WTC11 (cell line): Measurements from ENCODE around the gene GTPBP3.

Source experiments
- ATF3 ChIP-seq: sonication (generic); formaldehyde crosslinking; conservative IDR thresholded peaks from 2 replicates; pipeline ENCODE4 v1.8.1; 2022; ENCODE audit warnings: mild to moderate bottlenecking, missing genetic modification reagents
- CTCF ChIP-seq: fragments of 200-600 bp; IDR thresholded peaks from 2 replicates; pipeline ENCODE4 v1.8.0; 2022; ENCODE audit warnings: antibody characterized with exemption
- ESRRA ChIP-seq: sonication (generic); formaldehyde crosslinking; IDR thresholded peaks from 2 replicates; pipeline ENCODE4 v1.8.1; 2022; ENCODE audit warnings: mild to moderate bottlenecking, missing genetic modification reagents, borderline replicate concordance
- IRF2 ChIP-seq: sonication (generic); formaldehyde crosslinking; IDR thresholded peaks from 2 replicates; pipeline ENCODE4 v1.8.0; 2022; ENCODE audit warnings: low read depth, missing genetic modification reagents, borderline replicate concordance
- NFYB ChIP-seq: sonication (generic); formaldehyde crosslinking; conservative IDR thresholded peaks from 2 replicates; pipeline ENCODE4 v1.8.0; 2022; ENCODE audit warnings: low read depth, missing genetic modification reagents
- OVOL2 ChIP-seq: fragments of 250-450 bp; sonication (Bioruptor Pico); IDR thresholded peaks from 2 replicates; pipeline ENCODE4 v1.9.0; 2021; ENCODE audit warnings: mild to moderate bottlenecking, borderline replicate concordance
- PREB ChIP-seq: sonication (generic); formaldehyde crosslinking; IDR thresholded peaks from 2 replicates; pipeline ENCODE4 v1.8.1; 2022; ENCODE audit warnings: mild to moderate bottlenecking, missing genetic modification reagents, moderate library complexity, borderline replicate concordance
- USF2 ChIP-seq: sonication (generic); formaldehyde crosslinking; IDR thresholded peaks from 2 replicates; pipeline ENCODE4 v1.8.1; 2023; ENCODE audit warnings: mild to moderate bottlenecking, missing genetic modification reagents, moderate library complexity

GRCh38 chr19:17365361-17365760 lies 28.0 kb downstream of the GTPBP3 start:
- no peak for TF ChIP-seq ATF3
- TF ChIP-seq PREB, result no peak
- no peak for TF ChIP-seq IRF2 (CRISPR knock-in tag)
- no peak for TF ChIP-seq USF2
- TF ChIP-seq CTCF, result no peak
- TF ChIP-seq OVOL2 (CRISPR knock-in tag), result no peak
- no peak for TF ChIP-seq ESRRA
- no peak for TF ChIP-seq NFYB
